Tibial artery (tissue), 4 donors: ENCODE measurements around the gene UPK2.
A peak's percentile ranks its signal among the peaks of the same experiment; 100 is the strongest.

Source experiments
- DNase-seq, 2 donors: peaks; one replicate each; pipeline ENCODE4 v3.0.0-alpha.2; 2019
- H3K27ac ChIP-seq, 2 donors: fragments of 200-600 bp; sonication (generic) in 1 of 2; 1 replicate in 1 of 2; 2 replicates in 1 of 2; pipeline ENCODE4 v1.5.1; 2018 to 2019; ENCODE audit warnings: mild to moderate bottlenecking in 1 of 2
- H3K27me3 ChIP-seq, 2 donors: fragments of 200-600 bp; sonication (generic) in 1 of 2; one replicate each; pipeline versions ENCODE4 v1.5.1 to v1.6.0; 2016 to 2019
- H3K36me3 ChIP-seq, 3 donors: fragments of 200-600 bp; sonication (generic) in 2 of 3; one replicate each; pipeline ENCODE4 v1.5.1; 2016 to 2019; ENCODE audit warnings: mild to moderate bottlenecking in 2 of 3
- H3K4me1 ChIP-seq, 4 donors: fragments of 200-600 bp; sonication (generic) in 2 of 4; 1 replicate in 3 of 4; 2 replicates in 1 of 4; pipeline ENCODE4 v1.5.1; 2016 to 2019
- H3K4me3 ChIP-seq, 2 donors: fragments of 200-600 bp; sonication (generic) in 1 of 2; 1 replicate in 1 of 2; 2 replicates in 1 of 2; pipeline ENCODE4 v1.5.1; 2018 to 2019; ENCODE audit warnings: mild to moderate bottlenecking in 2 of 2
- H3K9me3 ChIP-seq, 3 donors: fragments of 200-600 bp; sonication (generic) in 1 of 3; one replicate each; pipeline ENCODE4 v1.5.1; 2016 to 2019
- intact Hi-C: fragments of 100-400 bp; cut with DNase I; formaldehyde crosslinking; loops from one replicate; pipeline ENCODE4 v1.15.0; 2023; ENCODE audit warnings: low total_unique reads
- TF ChIP-seq, protein P1 (sequence below), 2 experiments: fragments of 200-600 bp in 1 of 2; fragments of 450-650 bp in 1 of 2; IDR thresholded peaks; one replicate each; pipeline ENCODE4 v1.5.1; 2017 to 2019; ENCODE audit warnings: antibody characterized with exemption in 2 of 2, mild to moderate bottlenecking in 1 of 2, moderate library complexity in 1 of 2

The UPK2 gene

DNA sequence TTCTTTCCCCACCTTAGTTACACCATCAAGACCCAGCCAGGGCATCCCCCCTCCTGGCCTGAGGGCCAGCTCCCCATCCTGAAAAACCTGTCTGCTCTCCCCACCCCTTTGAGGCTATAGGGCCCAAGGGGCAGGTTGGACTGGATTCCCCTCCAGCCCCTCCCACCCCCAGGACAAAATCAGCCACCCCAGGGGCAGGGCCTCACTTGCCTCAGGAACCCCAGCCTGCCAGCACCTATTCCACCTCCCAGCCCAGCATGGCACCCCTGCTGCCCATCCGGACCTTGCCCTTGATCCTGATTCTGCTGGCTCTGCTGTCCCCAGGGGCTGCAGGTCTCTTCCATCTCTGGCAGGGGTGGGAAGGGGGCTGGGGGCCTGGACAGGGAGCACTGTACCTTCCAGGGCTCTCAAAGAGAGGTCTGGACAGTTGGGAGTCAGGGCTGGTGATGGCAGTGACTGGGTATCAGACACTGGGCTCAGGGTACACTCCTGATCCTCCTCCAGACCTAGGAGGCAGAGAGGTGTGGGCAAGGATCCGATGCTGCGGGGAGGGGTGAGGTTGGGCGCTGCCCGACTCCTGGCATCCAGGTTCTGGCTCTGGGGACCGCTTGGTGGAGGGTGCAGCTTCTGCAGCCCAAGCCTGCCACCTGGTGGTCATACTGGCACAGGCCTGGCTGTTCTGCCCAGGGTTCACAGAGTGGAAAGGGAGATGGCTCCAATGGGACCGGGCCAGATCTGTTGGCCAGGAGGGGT, at the start of gene UPK2:
Gene UPK2 (plus strand): TSS at position 205 of the 753 bp plus-strand sequence. CDS start 53 bp downstream, at position 258.
- peaks cover 0 to 18% of the 10 kb centered on the region in 2 donors for H3K27me3 ChIP-seq
- no peaks in the 10 kb centered on the region for H3K4me1 ChIP-seq
- peak; percentile 84 to 91 for DNase-seq
- no peak within 1 kb of the TSS for H3K4me3 ChIP-seq
- no peaks in the 10 kb centered on the region for H3K9me3 ChIP-seq
- H3K27ac ChIP-seq, result no peak within 1 kb of the TSS
- intact Hi-C loops, result loop anchor here (1.0 to 2.0 kb wide), 2 partner anchors 50 to 267 kb away; no protein-coding TSS in a partner anchor
- TF ChIP-seq, protein P1, sequence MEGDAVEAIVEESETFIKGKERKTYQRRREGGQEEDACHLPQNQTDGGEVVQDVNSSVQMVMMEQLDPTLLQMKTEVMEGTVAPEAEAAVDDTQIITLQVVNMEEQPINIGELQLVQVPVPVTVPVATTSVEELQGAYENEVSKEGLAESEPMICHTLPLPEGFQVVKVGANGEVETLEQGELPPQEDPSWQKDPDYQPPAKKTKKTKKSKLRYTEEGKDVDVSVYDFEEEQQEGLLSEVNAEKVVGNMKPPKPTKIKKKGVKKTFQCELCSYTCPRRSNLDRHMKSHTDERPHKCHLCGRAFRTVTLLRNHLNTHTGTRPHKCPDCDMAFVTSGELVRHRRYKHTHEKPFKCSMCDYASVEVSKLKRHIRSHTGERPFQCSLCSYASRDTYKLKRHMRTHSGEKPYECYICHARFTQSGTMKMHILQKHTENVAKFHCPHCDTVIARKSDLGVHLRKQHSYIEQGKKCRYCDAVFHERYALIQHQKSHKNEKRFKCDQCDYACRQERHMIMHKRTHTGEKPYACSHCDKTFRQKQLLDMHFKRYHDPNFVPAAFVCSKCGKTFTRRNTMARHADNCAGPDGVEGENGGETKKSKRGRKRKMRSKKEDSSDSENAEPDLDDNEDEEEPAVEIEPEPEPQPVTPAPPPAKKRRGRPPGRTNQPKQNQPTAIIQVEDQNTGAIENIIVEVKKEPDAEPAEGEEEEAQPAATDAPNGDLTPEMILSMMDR (IDR thresholded peaks at IDR 0.05), result peak; percentile 91 to 99
- H3K36me3 ChIP-seq, result no peaks in the 10 kb centered on the region

DNA sequence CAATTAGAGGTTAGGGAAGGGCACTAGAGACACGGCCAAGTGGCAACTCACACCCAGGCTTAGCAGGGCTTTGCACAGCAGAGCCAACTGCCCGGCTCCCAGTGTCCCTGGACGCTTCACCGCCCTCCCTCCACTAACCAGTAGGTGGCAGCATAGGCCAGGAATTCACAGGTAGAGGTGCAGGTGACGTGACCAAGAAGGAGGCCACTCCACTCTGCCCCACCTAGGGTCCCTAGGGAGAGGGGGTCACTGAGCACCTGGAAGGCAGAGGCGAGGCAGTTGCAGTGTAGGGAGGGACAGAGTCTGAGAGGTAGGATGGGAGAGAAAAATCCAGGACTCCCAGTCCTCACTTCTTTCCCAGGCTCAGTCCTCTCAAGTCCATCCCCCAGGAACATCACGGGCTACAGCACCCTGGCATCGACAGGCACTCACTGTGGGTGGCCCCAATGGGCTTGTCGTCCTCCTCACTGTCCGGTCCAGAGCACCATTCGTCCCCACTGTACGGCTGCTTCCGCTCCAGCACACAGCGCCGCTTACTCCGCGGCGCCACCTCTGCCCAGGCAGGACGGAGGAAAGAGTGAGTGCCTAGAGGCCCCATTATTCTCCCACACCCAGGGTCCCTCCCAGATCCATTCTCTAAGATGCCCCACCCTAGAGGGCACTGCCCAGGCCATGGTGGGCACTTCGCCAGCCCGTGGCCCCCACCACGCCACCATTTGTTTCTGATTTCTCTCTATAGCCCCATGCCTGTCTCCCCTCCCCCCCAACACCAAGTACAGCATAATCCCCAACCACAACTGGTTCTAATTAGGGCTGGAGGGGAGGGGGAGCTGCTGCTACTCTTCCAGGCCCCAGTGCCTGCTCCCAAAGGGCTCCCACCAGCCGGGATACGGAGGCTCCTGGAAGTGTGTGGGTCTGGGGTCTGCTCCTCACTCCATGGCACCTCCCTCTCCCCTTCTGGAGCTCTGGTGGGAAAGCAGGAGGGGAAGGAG, 48.8 kb upstream of the UPK2 start:
- Histone ChIP-seq H3K27me3 (no peaks in the 10 kb centered on the region), H3K4me3 (peak overlapping the region in 1 of 2 donors; percentile 1), H3K27ac (peak overlapping the region; percentile 85 to 99), H3K4me1 (peaks cover 5 to 76% (median 64%) of the 10 kb centered on the region in 4 donors), H3K9me3 (no peaks in the 10 kb centered on the region), H3K36me3 (peaks cover 27 to 62% (median 47%) of the 10 kb centered on the region in 3 donors)
- TF ChIP-seq, protein P1 (IDR thresholded peaks at IDR 0.05), result peak; percentile 87 to 98
- intact Hi-C loops, result loop anchor here (1.0 kb wide), 1 partner anchor 19 kb away; no protein-coding TSS in a partner anchor
- DNase-seq, result peak; percentile 85 to 93

DNA sequence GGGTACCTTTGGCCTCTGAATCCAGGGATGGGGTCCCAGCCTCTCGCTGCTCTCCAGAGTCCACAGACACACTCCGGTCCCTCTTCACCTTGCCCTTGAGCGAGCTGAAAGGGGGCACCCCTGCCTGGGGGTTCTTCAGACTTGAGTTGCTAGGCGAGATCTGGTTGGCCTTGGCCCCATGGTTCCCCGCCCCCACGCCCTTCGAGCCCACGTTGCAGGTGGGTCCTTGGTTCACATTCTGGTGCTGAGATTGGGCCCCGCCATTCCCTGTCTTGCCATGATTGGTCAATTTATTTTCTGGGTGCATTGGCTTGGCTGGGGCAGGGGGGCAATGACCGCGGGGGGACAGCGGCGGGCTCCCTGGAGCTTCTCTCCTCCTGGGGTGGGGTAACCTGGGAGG, 47.8 kb upstream of the UPK2 start:
- H3K4me1 ChIP-seq, result peaks cover 12 to 82% (median 71%) of the 10 kb centered on the region in 4 donors
- H3K27me3 ChIP-seq, result no peaks in the 10 kb centered on the region
- no peaks in the 10 kb centered on the region for H3K9me3 ChIP-seq
- H3K4me3 ChIP-seq, result peak overlapping the region in 1 of 2 donors; percentile 52
- peak overlapping the region; percentile 85 to 99 for H3K27ac ChIP-seq
- TF ChIP-seq, protein P1 (IDR thresholded peaks at IDR 0.05), result no peak
- intact Hi-C loops, result loop anchor here (1.0 kb wide), 1 partner anchor 18 kb away; no protein-coding TSS in a partner anchor
- no peak for DNase-seq
- peaks cover 19 to 53% (median 38%) of the 10 kb centered on the region in 3 donors for H3K36me3 ChIP-seq

DNA sequence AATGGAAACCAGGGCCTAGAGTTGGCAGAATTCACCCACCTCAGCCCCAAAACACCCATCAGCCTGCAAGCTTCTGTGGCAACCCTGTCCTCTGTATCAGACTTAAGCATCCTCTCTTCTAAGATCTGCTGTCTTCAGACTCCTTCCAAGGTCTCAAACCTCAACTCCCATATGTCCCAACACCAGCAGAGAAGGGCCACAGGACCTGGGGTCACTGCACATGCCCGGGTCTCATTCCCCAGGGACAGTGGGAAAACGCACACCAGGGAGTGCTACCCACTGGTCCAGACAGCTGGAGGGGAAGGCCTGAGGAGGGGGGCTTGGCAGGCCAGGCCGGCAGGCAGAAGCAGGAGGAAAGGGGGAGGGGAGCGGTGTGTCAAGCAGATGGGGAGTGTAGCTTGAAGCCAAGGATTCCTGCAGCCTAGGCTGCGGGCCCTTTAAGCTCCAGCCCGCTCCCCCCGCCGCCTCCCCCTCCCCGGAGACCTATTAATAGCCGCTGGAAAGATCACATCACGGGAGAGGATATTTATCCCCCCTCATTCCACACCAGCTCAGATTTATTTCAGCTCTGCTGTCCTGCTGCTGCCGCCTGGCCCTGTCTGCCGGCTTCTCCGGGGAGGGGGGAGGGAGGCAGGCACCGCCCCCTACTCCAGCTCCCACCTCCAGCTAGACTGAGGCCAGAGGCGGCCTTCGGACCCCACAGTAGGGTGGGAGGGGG, 47.0 kb upstream of the UPK2 start:
- H3K4me1 ChIP-seq, result peaks cover 18 to 89% (median 77%) of the 10 kb centered on the region in 4 donors
- no peaks in the 10 kb centered on the region for H3K27me3 ChIP-seq
- TF ChIP-seq, protein P1 (IDR thresholded peaks at IDR 0.05), result no peak
- H3K36me3 ChIP-seq, result peaks cover 11 to 45% (median 30%) of the 10 kb centered on the region in 3 donors
- H3K4me3 ChIP-seq, result peak overlapping the region; percentile 52 to 61
- DNase-seq, result peak; percentile 78 to 94
- intact Hi-C loops, result loop anchor here (1.0 kb wide), 1 partner anchor 17 kb away; no protein-coding TSS in a partner anchor
- H3K9me3 ChIP-seq, result no peaks in the 10 kb centered on the region
- H3K27ac ChIP-seq, result peak overlapping the region; percentile 85 to 99
